HEK293 (cell line): ENCODE results near the gene DMWD.
A peak's percentile ranks its signal among the peaks of the same experiment; 100 is the strongest.

Source experiments
- CTCF ChIA-PET: fragments of 350-600 bp; formaldehyde crosslinking; extraction: SDS; loops from one replicate; lab custom pipeline; 2021; ENCODE audit warnings: antibody characterized with exemption; lab: Yijun Ruan, JAX
- POLR2A ChIA-PET: fragments of 300-600 bp; formaldehyde crosslinking; extraction: SDS; loops from one replicate; lab custom pipeline; 2020; ENCODE audit warnings: antibody characterized with exemption, inconsistent platforms; lab: Yijun Ruan, JAX
- H3K27ac ChIP-seq: fragments of 200-500 bp; sonication (Bioruptor generic); 2 replicates; pipeline ENCODE4 v1.5.1; 2014; ENCODE audit warnings: low read depth, low read length, control low read depth, inconsistent platforms; ENCODE audit errors: extremely low read depth
- H3K36me3 ChIP-seq, 2 experiments: fragments of 200-500 bp in 1 of 2; sonication (Bioruptor generic) in 1 of 2; 1 replicate in 1 of 2; 2 replicates in 1 of 2; pipeline ENCODE4 v1.5.1; 2014 to 2017; ENCODE audit warnings: inconsistent platforms in 2 of 2, low read length in 2 of 2; ENCODE audit not compliant: control insufficient read depth in 2 of 2, insufficient read depth in 1 of 2
- H3K4me1 ChIP-seq: fragments of 200-500 bp; sonication (Bioruptor generic); 2 replicates; pipeline ENCODE4 v1.5.1; 2014; ENCODE audit warnings: mild to moderate bottlenecking, low read length, inconsistent platforms; ENCODE audit not compliant: control insufficient read depth, insufficient read depth
- H3K4me3 ChIP-seq: 2 replicates; pipeline ENCODE4 v1.5.1; 2011; ENCODE audit warnings: low read depth, mild to moderate bottlenecking, control low read depth, low read length, moderate library complexity
- H3K9me3 ChIP-seq: fragments of 200-500 bp; sonication (Bioruptor generic); 2 replicates; pipeline ENCODE4 v1.5.1; 2014; ENCODE audit warnings: low read depth, low read length, inconsistent platforms; ENCODE audit not compliant: control insufficient read depth, insufficient read depth
- BCL6B ChIP-seq: fragments of 450-650 bp; formaldehyde crosslinking; IDR thresholded peaks from 2 replicates; pipeline ENCODE4 v1.5.1; 2017; ENCODE audit warnings: missing biosample characterization, missing genetic modification characterization
- FEZF1 ChIP-seq: fragments of 450-650 bp; formaldehyde crosslinking; IDR thresholded peaks from 2 replicates; pipeline ENCODE4 v1.5.1; 2016; ENCODE audit warnings: missing biosample characterization, missing genetic modification characterization
- KLF17 ChIP-seq: fragments of 450-650 bp; formaldehyde crosslinking; IDR thresholded peaks from 2 replicates; pipeline ENCODE4 v1.5.1; 2016; ENCODE audit warnings: missing biosample characterization, missing genetic modification characterization
- MEIS1 ChIP-seq: sonication (generic); formaldehyde crosslinking; IDR thresholded peaks from 2 replicates; pipeline ENCODE4 v1.8.1; 2022; ENCODE audit warnings: missing genetic modification reagents, mild to moderate bottlenecking, borderline replicate concordance
- MYNN ChIP-seq: fragments of 450-650 bp; formaldehyde crosslinking; IDR thresholded peaks from 2 replicates; pipeline ENCODE4 v1.5.1; 2016; ENCODE audit warnings: missing biosample characterization, missing genetic modification characterization, borderline replicate concordance
- REST ChIP-seq: fragments of 450-650 bp; formaldehyde crosslinking; IDR thresholded peaks from 2 replicates; pipeline ENCODE4 v1.5.1; 2016; ENCODE audit warnings: missing biosample characterization, missing genetic modification characterization
- ZNF10 ChIP-seq: fragments of 450-650 bp; formaldehyde crosslinking; IDR thresholded peaks from 2 replicates; pipeline ENCODE4 v1.5.1; 2017; ENCODE audit warnings: missing biosample characterization, missing genetic modification characterization
- ZNF133 ChIP-seq: fragments of 450-650 bp; formaldehyde crosslinking; IDR thresholded peaks from 2 replicates; pipeline ENCODE4 v1.5.1; 2016; ENCODE audit warnings: missing biosample characterization, missing genetic modification characterization
- ZNF155 ChIP-seq: fragments of 450-650 bp; formaldehyde crosslinking; IDR thresholded peaks from 2 replicates; pipeline ENCODE4 v1.5.1; 2016; ENCODE audit warnings: missing biosample characterization, missing genetic modification characterization
- ZNF266 ChIP-seq: fragments of 450-650 bp; formaldehyde crosslinking; IDR thresholded peaks from 2 replicates; pipeline ENCODE4 v1.5.1; 2016; ENCODE audit warnings: missing biosample characterization, missing genetic modification characterization, low read depth
- ZNF280C ChIP-seq: fragments of 450-650 bp; formaldehyde crosslinking; IDR thresholded peaks from 2 replicates; pipeline ENCODE4 v1.5.1; 2016; ENCODE audit warnings: missing biosample characterization, missing genetic modification characterization
- ZNF37A ChIP-seq: fragments of 450-650 bp; IDR thresholded peaks from 2 replicates; pipeline ENCODE4 v1.5.1; 2018; ENCODE audit warnings: missing biosample characterization, missing genetic modification characterization
- ZNF398 ChIP-seq: fragments of 450-650 bp; formaldehyde crosslinking; IDR thresholded peaks from 2 replicates; pipeline ENCODE4 v1.5.1; 2017; ENCODE audit warnings: missing biosample characterization, missing genetic modification characterization
- ZNF510 ChIP-seq: fragments of 450-650 bp; formaldehyde crosslinking; IDR thresholded peaks from 2 replicates; pipeline ENCODE4 v1.5.1; 2018; ENCODE audit warnings: mild to moderate bottlenecking, missing genetic modification characterization, missing biosample characterization; ENCODE audit not compliant: insufficient replicate concordance
- ZNF580 ChIP-seq: fragments of 450-650 bp; formaldehyde crosslinking; IDR thresholded peaks from 2 replicates; pipeline ENCODE4 v1.5.1; 2016; ENCODE audit warnings: missing biosample characterization, missing genetic modification characterization
- ZNF596 ChIP-seq: fragments of 450-650 bp; IDR thresholded peaks from 2 replicates; pipeline ENCODE4 v1.5.0; 2018; ENCODE audit warnings: missing biosample characterization, mild to moderate bottlenecking, missing genetic modification characterization, moderate library complexity
- ZNF658 ChIP-seq: fragments of 450-650 bp; formaldehyde crosslinking; IDR thresholded peaks from 2 replicates; pipeline ENCODE4; 2016; ENCODE audit warnings: missing biosample characterization, missing genetic modification characterization
- ZNF768 ChIP-seq: fragments of 450-650 bp; formaldehyde crosslinking; IDR thresholded peaks from 2 replicates; pipeline ENCODE4 v1.5.1; 2018; ENCODE audit warnings: missing biosample characterization, mild to moderate bottlenecking, missing genetic modification characterization
- ZNF791 ChIP-seq: fragments of 450-650 bp; formaldehyde crosslinking; IDR thresholded peaks from 2 replicates; pipeline ENCODE4 v1.5.1; 2016; ENCODE audit warnings: missing biosample characterization, missing genetic modification characterization
- ZNF830 ChIP-seq: fragments of 450-650 bp; IDR thresholded peaks from 2 replicates; pipeline ENCODE4 v1.5.0; 2018; ENCODE audit warnings: missing biosample characterization, missing genetic modification characterization, low read depth, mild to moderate bottlenecking, moderate library complexity

DMWD gene

GRCh38 chr19:45825917-45826893, 33.6 kb upstream of the DMWD start:
- H3K27ac ChIP-seq = peak overlapping the region; percentile 4; the same call in 1 of the 2 replicates
- no peak overlapping the region for H3K4me3 ChIP-seq
- no peaks in the 10 kb centered on the region for H3K9me3 ChIP-seq
- CTCF ChIA-PET = interaction anchor here (0.6 to 4.1 kb wide), 4 partner anchors 9 to 333 kb away, joined by 4 to 35 read pairs (median 8); no protein-coding TSS in a partner anchor
- TF ChIP-seq ZNF10 = no peak
- no peak for TF ChIP-seq ZNF596 (tag by site-specific recombination)
- no peak for TF ChIP-seq ZNF280C (tag by site-specific recombination)
- TF ChIP-seq ZNF580 (tag by site-specific recombination) = no peak
- no peak for TF ChIP-seq ZNF768 (tag by site-specific recombination)
- no peak for TF ChIP-seq MEIS1 (CRISPR knock-in tag)
- TF ChIP-seq ZNF510 (tag by site-specific recombination) = no peak
- TF ChIP-seq ZNF791 (tag by site-specific recombination) = no peak
- TF ChIP-seq ZNF398 = no peak
- no peak for TF ChIP-seq KLF17 (tag by site-specific recombination)
- no peak for TF ChIP-seq ZNF155 (tag by site-specific recombination)
- TF ChIP-seq REST (tag by site-specific recombination) = no peak
- TF ChIP-seq ZNF658 (tag by site-specific recombination) = no peak
- TF ChIP-seq ZNF830 (tag by site-specific recombination) = no peak
- TF ChIP-seq ZNF266 (tag by site-specific recombination) = no peak
- TF ChIP-seq ZNF37A (tag by site-specific recombination) = no peak
- no peak for TF ChIP-seq FEZF1 (tag by site-specific recombination)
- TF ChIP-seq ZNF133 (tag by site-specific recombination) = no peak
- TF ChIP-seq MYNN = no peak
- TF ChIP-seq BCL6B (tag by site-specific recombination) = no peak
- POLR2A ChIA-PET = interaction anchor here (0.6 to 2.1 kb wide), 5 partner anchors 9 to 601 kb away, joined by 3 to 6 read pairs (median 3); partner anchors contain the start of gene SYMPK
- peaks cover 7 to 91% of the 10 kb centered on the region in 2 experiments; a peak in 2 of 3 replicates for H3K36me3 ChIP-seq
- no peaks in the 10 kb centered on the region for H3K4me1 ChIP-seq
